Ovary (tissue), 3 donors: ENCODE results near the gene TUBGCP5.

Experiments used
- EP300 ChIP-seq: sonication (generic); formaldehyde crosslinking; IDR thresholded peaks from one replicate; pipeline ENCODE4 v1.6.1; 2017; ENCODE audit warnings: antibody characterized with exemption
- POLR2A ChIP-seq: fragments of 450-650 bp; IDR thresholded peaks from one replicate; pipeline ENCODE4 v1.6.1; 2017; ENCODE audit warnings: antibody characterized with exemption, mild to moderate bottlenecking, moderate library complexity
- TF ChIP-seq, protein P1 (sequence below), 3 donors: fragments of 450-650 bp in 2 of 3; fragments of 200-600 bp in 1 of 3; IDR thresholded peaks; one replicate each; pipeline versions ENCODE4 v1.5.1 to v1.8.0; 2016 to 2022; ENCODE audit warnings: antibody characterized with exemption in 3 of 3, mild to moderate bottlenecking in 1 of 3
- donor health status: DM: no; HTN: no; CAD: no.

DNA sequence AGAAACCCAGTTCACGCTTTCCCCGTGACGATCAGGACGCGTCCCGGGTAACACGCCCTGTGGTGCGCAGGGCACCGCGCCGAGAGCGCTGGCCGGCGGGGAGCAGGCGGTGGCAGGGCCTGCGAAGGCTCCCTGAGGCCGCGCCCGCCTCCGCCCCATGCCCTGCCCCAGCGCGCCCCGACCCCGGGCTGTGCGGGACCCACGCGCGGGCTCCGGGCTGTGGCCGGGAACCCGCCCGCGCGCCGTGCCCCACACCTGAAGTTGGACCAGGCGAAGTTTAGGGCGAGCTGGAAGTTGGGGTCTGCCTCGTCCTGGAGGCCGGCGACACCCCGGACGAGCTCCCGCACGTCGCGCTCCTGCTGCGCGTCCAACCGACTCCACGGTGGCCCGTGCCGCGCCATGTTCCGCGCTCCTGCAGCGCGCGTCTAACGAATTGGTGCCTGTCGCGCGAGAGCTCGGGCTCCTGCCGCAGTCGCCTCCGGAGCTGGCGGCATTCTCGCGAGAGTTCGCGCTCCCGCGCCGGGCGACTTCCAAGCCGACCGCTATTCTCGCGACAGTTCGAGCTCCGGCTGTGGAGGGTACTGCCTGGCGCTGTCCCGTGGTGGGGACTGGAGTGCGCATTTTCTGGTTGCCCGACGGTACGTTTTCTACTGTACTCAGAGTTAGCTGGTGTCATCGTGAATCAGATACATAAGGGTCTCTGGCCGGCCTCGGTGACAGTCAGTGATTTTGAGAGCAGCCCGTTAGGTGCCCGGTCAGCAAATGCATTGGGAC, at the start of gene TUBGCP5:
- TF ChIP-seq, protein P1, sequence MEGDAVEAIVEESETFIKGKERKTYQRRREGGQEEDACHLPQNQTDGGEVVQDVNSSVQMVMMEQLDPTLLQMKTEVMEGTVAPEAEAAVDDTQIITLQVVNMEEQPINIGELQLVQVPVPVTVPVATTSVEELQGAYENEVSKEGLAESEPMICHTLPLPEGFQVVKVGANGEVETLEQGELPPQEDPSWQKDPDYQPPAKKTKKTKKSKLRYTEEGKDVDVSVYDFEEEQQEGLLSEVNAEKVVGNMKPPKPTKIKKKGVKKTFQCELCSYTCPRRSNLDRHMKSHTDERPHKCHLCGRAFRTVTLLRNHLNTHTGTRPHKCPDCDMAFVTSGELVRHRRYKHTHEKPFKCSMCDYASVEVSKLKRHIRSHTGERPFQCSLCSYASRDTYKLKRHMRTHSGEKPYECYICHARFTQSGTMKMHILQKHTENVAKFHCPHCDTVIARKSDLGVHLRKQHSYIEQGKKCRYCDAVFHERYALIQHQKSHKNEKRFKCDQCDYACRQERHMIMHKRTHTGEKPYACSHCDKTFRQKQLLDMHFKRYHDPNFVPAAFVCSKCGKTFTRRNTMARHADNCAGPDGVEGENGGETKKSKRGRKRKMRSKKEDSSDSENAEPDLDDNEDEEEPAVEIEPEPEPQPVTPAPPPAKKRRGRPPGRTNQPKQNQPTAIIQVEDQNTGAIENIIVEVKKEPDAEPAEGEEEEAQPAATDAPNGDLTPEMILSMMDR (IDR thresholded peaks at IDR 0.05): peak; percentile 40 to 71 (median 67)
- TF ChIP-seq EP300 (no peak), POLR2A (peak; percentile 69)
